ENCODE results near the gene LPGAT1.
"Not testable (repeated sequence)": the region's sequence is repeated elsewhere in the genome, so short reads cannot be mapped to it uniquely, and the experiment has no call there.

The LPGAT1 gene

GRCh38 chr1:211735208-211736170 lies 95.1 kb downstream of the LPGAT1 start:
- DNase-seq (ENCODE audit: low read depth in 2 of 2) = no peak

- no peak for DNase-seq (ENCODE audit: low read depth in 2 of 2)
Observed at GRCh38 chr1:211734791-211735190, 95.8 kb downstream of the LPGAT1 start.

GRCh38 chr1:211734359-211734758 lies 96.2 kb downstream of the LPGAT1 start:
- no peak for DNase-seq (ENCODE audit: low read depth in 2 of 2)

- DNase-seq (ENCODE audit: low read depth in 2 of 2) = no peak
Observed at GRCh38 chr1:211732293-211732980, 98.1 kb downstream of the LPGAT1 start.

- DNase-seq (ENCODE audit: low read depth in 2 of 2) = no peak
Observed at GRCh38 chr1:211731456-211732292, 98.9 kb downstream of the LPGAT1 start.

GRCh38 chr1:211730347-211730746 lies 100.2 kb downstream of the LPGAT1 start:
- DNase-seq (ENCODE audit: low read depth in 2 of 2) = no peak

GRCh38 chr1:211729238-211729637 lies 101.3 kb downstream of the LPGAT1 start:
- DNase-seq (ENCODE audit: low read depth in 2 of 2) = no peak

- no peak for DNase-seq (ENCODE audit: low read depth in 2 of 2)
Observed at GRCh38 chr1:211726467-211726995, 104.0 kb downstream of the LPGAT1 start.

GRCh38 chr1:211724687-211725196 lies 105.8 kb downstream of the LPGAT1 start:
- DNase-seq (ENCODE audit: low read depth in 2 of 2) = no peak

- no peak for DNase-seq (ENCODE audit: low read depth in 2 of 2)
Observed at GRCh38 chr1:211723273-211723672, 107.3 kb downstream of the LPGAT1 start.

- DNase-seq (ENCODE audit: low read depth in 2 of 2) = no peak
Observed at GRCh38 chr1:211722277-211723175, 108.0 kb downstream of the LPGAT1 start.

GRCh38 chr1:211716555-211716954 lies 114.0 kb downstream of the LPGAT1 start:
- DNase-seq (ENCODE audit: low read depth in 2 of 2) = not testable (repeated sequence)

GRCh38 chr1:211715971-211716370 lies 114.6 kb downstream of the LPGAT1 start:
- DNase-seq (ENCODE audit: low read depth in 2 of 2) = no peak

GRCh38 chr1:211714154-211714553 lies 116.4 kb downstream of the LPGAT1 start:
- DNase-seq (ENCODE audit: low read depth in 2 of 2) = no peak

GRCh38 chr1:211713231-211713630 lies 117.3 kb downstream of the LPGAT1 start:
- no peak for DNase-seq (ENCODE audit: low read depth in 2 of 2)

- DNase-seq (ENCODE audit: low read depth in 2 of 2) = no peak
Observed at GRCh38 chr1:211711315-211711705, 119.3 kb downstream of the LPGAT1 start.

GRCh38 chr1:211710566-211711314 lies 119.8 kb downstream of the LPGAT1 start:
- DNase-seq (ENCODE audit: low read depth in 2 of 2) = no peak

GRCh38 chr1:211708926-211709325 lies 121.6 kb downstream of the LPGAT1 start:
- DNase-seq (ENCODE audit: low read depth in 2 of 2) = no peak

GRCh38 chr1:211708006-211708405 lies 122.6 kb downstream of the LPGAT1 start:
- DNase-seq (ENCODE audit: low read depth in 2 of 2) = no peak

Data from stimulated activated CD4-positive, alpha-beta T cell treated with anti-CD3 and anti-CD28 coated beads, Interleukin-4, amount 100 ng/mL, for 48 hours (primary cell).